H1 (cell line): ENCODE measurements around the gene CRACDL. TPM values are rescaled to one million over a fixed set of nuclear protein-coding genes. Genes with fewer than 3 reads are reported as not detected.

ENCODE experiments used
- CTCF ChIA-PET: fragments of 300-600 bp; sonication (Branson Sonifier 250); formaldehyde crosslinking; loops from one replicate; lab custom pipeline; 2021; ENCODE audit not compliant: partially characterized antibody; lab: Charles Lee
- POLR2A ChIA-PET: fragments of 300-600 bp; sonication (Branson Sonifier 250); formaldehyde crosslinking; loops from one replicate; lab custom pipeline; 2021; ENCODE audit warnings: inconsistent platforms; ENCODE audit not compliant: partially characterized antibody; lab: Charles Lee
- DNase-seq, 2 experiments: peaks; one replicate each; pipeline versions ENCODE4 v3.0.0 to v3.0.0-alpha.2; 2010 to 2022; ENCODE audit warnings: low spot score in 2 of 2, low read depth in 1 of 2, mixed read lengths in 1 of 2
- FAIRE-seq: peaks from 2 replicates; lab custom pipeline; 2011; peaks lifted over from hg19 to GRCh38; lab: Jason Lieb, UNC
- H2AFZ ChIP-seq: 2 replicates; pipeline ENCODE4 v1.8.1; 2012; ENCODE audit warnings: low read length, inconsistent platforms
- H2AK5ac ChIP-seq: 2 replicates; pipeline ENCODE4 v1.6.1; 2013; ENCODE audit warnings: low read depth, low read length
- H2BK120ac ChIP-seq: replicated peaks from 2 replicates; pipeline ENCODE3; 2013; ENCODE audit warnings: low read depth, low read length, inconsistent platforms
- H2BK12ac ChIP-seq: 2 replicates; pipeline ENCODE4 v1.6.1; 2013; ENCODE audit warnings: low read depth, low read length
- H2BK15ac ChIP-seq: 2 replicates; pipeline ENCODE4 v1.6.1; 2013; ENCODE audit warnings: low read length
- H2BK20ac ChIP-seq: 2 replicates; pipeline ENCODE4 v1.6.1; 2013; ENCODE audit warnings: low read length
- H2BK5ac ChIP-seq: 2 replicates; pipeline ENCODE4 v1.6.1; 2013; ENCODE audit warnings: low read depth, low read length
- H3K14ac ChIP-seq: 2 replicates; pipeline ENCODE4 v1.6.1; 2013; ENCODE audit warnings: inconsistent platforms; ENCODE audit not compliant: insufficient read length
- H3K18ac ChIP-seq: 2 replicates; pipeline ENCODE4 v1.6.1; 2013; ENCODE audit warnings: low read length; ENCODE audit errors: extremely low read depth
- H3K23ac ChIP-seq: 2 replicates; pipeline ENCODE4 v1.6.1; 2013; ENCODE audit warnings: inconsistent platforms; ENCODE audit not compliant: insufficient read length
- H3K23me2 ChIP-seq: 2 replicates; pipeline ENCODE4 v1.6.1; 2013; ENCODE audit warnings: low read depth, low read length
- H3K27ac ChIP-seq: 2 replicates; pipeline ENCODE4 v1.6.1; 2011; ENCODE audit warnings: low read depth, low read length, inconsistent platforms
- H3K27me3 ChIP-seq, 4 experiments: replicated peaks in 1 of 4; 1 replicate in 1 of 4; 2 replicates in 3 of 4; pipeline versions ENCODE4 v1.6.1 to v1.8.1; 2011 to 2013; ENCODE audit warnings: low read length in 3 of 4, mild to moderate bottlenecking in 3 of 4, inconsistent platforms in 2 of 4, mixed read lengths in 2 of 4, moderate library complexity in 1 of 4; ENCODE audit not compliant: control insufficient read depth in 3 of 4, insufficient read depth in 3 of 4; ENCODE audit errors: extremely low read depth in 1 of 4
- H3K36me3 ChIP-seq, 4 experiments: 2 replicates each; pipeline versions ENCODE4 v1.6.1 to v1.8.1; 2011 to 2013; ENCODE audit warnings: mild to moderate bottlenecking in 4 of 4, low read length in 3 of 4, moderate library complexity in 2 of 4, control low read depth in 1 of 4, inconsistent platforms in 1 of 4; ENCODE audit not compliant: insufficient read depth in 4 of 4, control insufficient read depth in 2 of 4
- H3K4ac ChIP-seq: replicated peaks from 2 replicates; pipeline ENCODE3; 2013; ENCODE audit warnings: low read length, low read depth, mixed read lengths, inconsistent platforms; ENCODE audit not compliant: insufficient read length
- H3K4me1 ChIP-seq, 4 experiments: replicated peaks in 1 of 4; 1 replicate in 1 of 4; 2 replicates in 3 of 4; pipeline versions ENCODE4 v1.6.1 to v1.8.1; 2011 to 2013; ENCODE audit warnings: low read length in 3 of 4, inconsistent platforms in 2 of 4, mixed read lengths in 1 of 4; ENCODE audit not compliant: insufficient read depth in 4 of 4, control insufficient read depth in 3 of 4
- H3K4me2 ChIP-seq, 2 experiments: 2 replicates each; pipeline versions ENCODE4 v1.6.1 to v1.8.1; 2011 to 2013; ENCODE audit warnings: low read depth in 2 of 2, low read length in 2 of 2, control low read depth in 1 of 2, inconsistent platforms in 1 of 2, mild to moderate bottlenecking in 1 of 2; ENCODE audit not compliant: insufficient read depth in 1 of 2
- H3K4me3 ChIP-seq, 4 experiments: fragments of 200-600, 300-600 bp in 1 of 4; sonication (generic), shearing (Covaris generic), sonication (Bioruptor Twin) in 1 of 4; 2 replicates each; pipeline versions ENCODE4 v1.5.1 to v1.8.1; 2011 to 2016; ENCODE audit warnings: low read length in 4 of 4, low read depth in 3 of 4, control low read depth in 2 of 4, inconsistent platforms in 2 of 4, mild to moderate bottlenecking in 2 of 4, mixed read lengths in 1 of 4, moderate library complexity in 1 of 4; ENCODE audit not compliant: insufficient read depth in 2 of 4; ENCODE audit errors: extremely low read depth in 1 of 4
- H3K56ac ChIP-seq: replicated peaks from 2 replicates; pipeline ENCODE3; 2013; ENCODE audit warnings: low read depth, mild to moderate bottlenecking, mixed read lengths, low read length, inconsistent platforms; ENCODE audit not compliant: insufficient read length
- H3K79me1 ChIP-seq: 2 replicates; pipeline ENCODE4 v1.6.1; 2013; ENCODE audit warnings: low read depth, low read length, control low read depth
- H3K79me2 ChIP-seq, 2 experiments: 2 replicates each; pipeline versions ENCODE4 v1.6.1 to v1.8.1; 2012 to 2013; ENCODE audit warnings: low read length in 2 of 2, mild to moderate bottlenecking in 2 of 2, inconsistent platforms in 1 of 2; ENCODE audit not compliant: insufficient read depth in 2 of 2, control insufficient read depth in 1 of 2
- H3K9ac ChIP-seq, 4 experiments: replicated peaks in 1 of 4; 1 replicate in 1 of 4; 2 replicates in 3 of 4; pipeline versions ENCODE4 v1.6.1 to v1.8.1; 2011 to 2013; ENCODE audit warnings: low read depth in 3 of 4, low read length in 3 of 4, control low read depth in 2 of 4, mild to moderate bottlenecking in 2 of 4, moderate library complexity in 2 of 4, inconsistent platforms in 1 of 4; ENCODE audit errors: extremely low read depth in 1 of 4
- H3K9me3 ChIP-seq, 2 experiments: 2 replicates each; pipeline versions ENCODE4 v1.6.1 to v1.8.1; 2012 to 2013; ENCODE audit warnings: mild to moderate bottlenecking in 2 of 2, moderate library complexity in 2 of 2, control low read depth in 1 of 2, inconsistent platforms in 1 of 2, low read depth in 1 of 2, low read length in 1 of 2, mixed read lengths in 1 of 2; ENCODE audit not compliant: insufficient read depth in 2 of 2
- H4K20me1 ChIP-seq, 2 experiments: replicated peaks in 1 of 2; 2 replicates each; pipeline versions ENCODE3 to v1.8.1; 2011 to 2013; ENCODE audit warnings: inconsistent platforms in 2 of 2, low read length in 2 of 2, mild to moderate bottlenecking in 1 of 2; ENCODE audit not compliant: insufficient read depth in 2 of 2, control insufficient read depth in 1 of 2
- H4K5ac ChIP-seq: 2 replicates; pipeline ENCODE4 v1.6.1; 2013; ENCODE audit warnings: low read length, low read depth, mixed read lengths, inconsistent platforms; ENCODE audit not compliant: insufficient read length
- H4K8ac ChIP-seq: 2 replicates; pipeline ENCODE4 v1.8.0; 2013; ENCODE audit warnings: mild to moderate bottlenecking, moderate library complexity, low read length, inconsistent platforms; ENCODE audit not compliant: insufficient read depth; ENCODE audit errors: extremely low read depth
- H4K91ac ChIP-seq: replicated peaks from 2 replicates; pipeline ENCODE3; 2013; ENCODE audit warnings: low read length, mixed read lengths, inconsistent platforms; ENCODE audit not compliant: insufficient read length
- E2F6 ChIP-seq: IDR thresholded peaks from 2 replicates; pipeline ENCODE4 v1.6.1; 2012; ENCODE audit warnings: inconsistent platforms
- GTF2F1 ChIP-seq: IDR thresholded peaks from 2 replicates; pipeline ENCODE4 v1.6.1; 2012; ENCODE audit warnings: low read depth, low read length, improper control_type of control experiment, borderline replicate concordance
- HDAC2 ChIP-seq, 2 experiments: fragments of 300-600 bp in 1 of 2; sonication (generic) in 1 of 2; IDR thresholded peaks; 2 replicates each; pipeline ENCODE4 v1.6.1; 2011 to 2012; ENCODE audit warnings: low read depth in 2 of 2, low read length in 2 of 2, mild to moderate bottlenecking in 2 of 2, moderate library complexity in 2 of 2, borderline replicate concordance in 1 of 2, inconsistent platforms in 1 of 2
- PHF8 ChIP-seq: fragments of 200-600 bp; sonication (generic); conservative IDR thresholded peaks from 2 replicates; pipeline ENCODE4 v1.7.1; 2012; ENCODE audit warnings: low read depth, mild to moderate bottlenecking, inconsistent platforms, low read length, moderate library complexity
- POLR2A ChIP-seq, 2 experiments: IDR thresholded peaks; 1 replicate in 1 of 2; 2 replicates in 1 of 2; pipeline ENCODE4 v1.6.1; 2011; ENCODE audit warnings: low read depth in 2 of 2, low read length in 2 of 2, mild to moderate bottlenecking in 2 of 2; ENCODE audit errors: control extremely low read depth in 1 of 2
- SAP30 ChIP-seq: fragments of 300-600 bp; sonication (generic); IDR thresholded peaks from 2 replicates; pipeline ENCODE4 v1.7.1; 2012; ENCODE audit warnings: low read length, moderate library complexity, mild to moderate bottlenecking, inconsistent platforms; ENCODE audit not compliant: insufficient read depth, insufficient replicate concordance
- SUZ12 ChIP-seq: fragments of 200-600 bp; sonication (generic); IDR thresholded peaks from 2 replicates; pipeline ENCODE4 v1.6.1; 2012; ENCODE audit warnings: mild to moderate bottlenecking, inconsistent platforms, low read length, moderate library complexity, mixed read lengths
- TAF1 ChIP-seq: IDR thresholded peaks from 2 replicates; pipeline ENCODE4 v1.6.1; 2011; ENCODE audit warnings: mild to moderate bottlenecking, low read depth, low read length
- TAF7 ChIP-seq: optimal IDR thresholded peaks from 2 replicates; pipeline ENCODE3; 2011; ENCODE audit warnings: low read depth, mild to moderate bottlenecking, inconsistent platforms, low read length, moderate library complexity, borderline replicate concordance
- USF2 ChIP-seq: IDR thresholded peaks from 2 replicates; pipeline ENCODE4 v1.6.1; 2011; ENCODE audit warnings: low read length, improper control_type of control experiment
- YY1 ChIP-seq: IDR thresholded peaks from 2 replicates; pipeline ENCODE4 v1.6.1; 2011; ENCODE audit warnings: low read depth, mild to moderate bottlenecking, low read length
- whole genome bisulfite sequencing, 2 experiments: shearing (Covaris generic) in 1 of 2; methylation state at CpG; one replicate each; pipeline versions ENCODE4 v1.1.6 to v1.1.7; 2013 to 2015; ENCODE audit warnings: low lambda C conversion rate in 2 of 2, mixed read lengths in 2 of 2, inconsistent platforms in 1 of 2, low coverage in 1 of 2, missing lambda C conversion rate in 1 of 2; ENCODE audit not compliant: insufficient replicate concordance in 2 of 2, insufficient coverage in 1 of 2, insufficient read length in 1 of 2; ENCODE audit errors: extremely low coverage in 1 of 2, missing lambda C conversion rate in 1 of 2; 5-methylcytosine and 5-hydroxymethylcytosine counted together
- polyA plus RNA-seq, 7 experiments: library from polyadenylated mRNA; depleted of rRNA in 3 of 7; stranded (reverse) in 5 of 7; unstranded in 2 of 7; fragments of >200 nt in 5 of 7; fragments of 200-250 nt in 2 of 7; gene quantifications; 1 replicate in 5 of 7; 2 replicates in 1 of 7; 4 replicates in 1 of 7; pipeline versions ENCODE4 v1.2.1 to v1.2.3, GENCODE V29; 2011 to 2013; ENCODE audit warnings: missing spikeins in 2 of 7, mixed read lengths in 2 of 7
- total RNA-seq: library from RNA; stranded (reverse); fragmentation: NEBNext Ultra II Directional; extraction: Animal tissue kit (Norgen Biotek cat#: 25700); gene quantifications from 2 replicates; pipeline ENCODE4 v1.2.1, GENCODE V29; 2021

The CRACDL gene
- total and polyA plus RNA-seq, 2 of the 8 experiments (the other 6 are each of a cell fraction or from before 2014, with no cell fraction given): 0.07 to 0.38 TPM

GRCh38 chr2:98805412-98806171 lies 130.4 kb downstream of the CRACDL start:
- no peak overlapping the region for H3K4me3 ChIP-seq
- no peaks in the 10 kb centered on the region; a peak in 1 of 7 replicates for H3K4me1 ChIP-seq
- H3K79me1 ChIP-seq: no peaks in the 10 kb centered on the region
- H2BK120ac ChIP-seq: no peak overlapping the region
- 85% methylated on average over 12 of the region's 12 CpGs; no CpG with 5 or more reads in 1 of the 2 experiments for WGBS, 2 experiments
- H3K27ac ChIP-seq: no peak overlapping the region
- no peak overlapping the region for H2AK5ac ChIP-seq
- H3K18ac ChIP-seq: no peak overlapping the region
- no peak overlapping the region for H3K4me2 ChIP-seq
- H3K56ac ChIP-seq: no peak overlapping the region
- ChIA-PET CTCF (interaction anchor here (1.2 kb wide), 1 partner anchor 61 kb away, joined by 4 read pairs; no protein-coding TSS in a partner anchor), POLR2A (no interaction called here)
- no peak overlapping the region for H4K91ac ChIP-seq
- FAIRE-seq (no peak), DNase-seq (no peak)
- H3K23ac ChIP-seq: no peak overlapping the region
- no peaks in the 10 kb centered on the region for H3K36me3 ChIP-seq
- no peaks in the 10 kb centered on the region for H4K20me1 ChIP-seq
- no peak overlapping the region for H3K4ac ChIP-seq
- H3K79me2 ChIP-seq: no peaks in the 10 kb centered on the region
- H2BK5ac ChIP-seq: no peak overlapping the region
- H2BK15ac ChIP-seq: no peak overlapping the region
- H4K8ac ChIP-seq: no peak overlapping the region
- H3K14ac ChIP-seq: no peak overlapping the region
- H3K27me3 ChIP-seq: no peaks in the 10 kb centered on the region; a peak in 1 of 7 replicates
- no peaks in the 10 kb centered on the region for H3K9me3 ChIP-seq
- H3K23me2 ChIP-seq: no peaks in the 10 kb centered on the region
- H4K5ac ChIP-seq: no peak overlapping the region
- H2BK20ac ChIP-seq: no peak overlapping the region
- no peak overlapping the region for H2AFZ ChIP-seq
- no peak overlapping the region for H3K9ac ChIP-seq
- no peak overlapping the region for H2BK12ac ChIP-seq
- TF ChIP-seq TAF1: no peak
- no peak for TF ChIP-seq SUZ12
- TF ChIP-seq USF2: no peak
- no peak for TF ChIP-seq TAF7
- TF ChIP-seq SAP30: no peak
- no peak for TF ChIP-seq GTF2F1
- no peak for TF ChIP-seq POLR2A (IDR thresholded peaks at IDR 0.05; ENCODE audit: control extremely low read depth in 1 of 2, low read depth in 2 of 2, low read length in 2 of 2)
- TF ChIP-seq HDAC2 (IDR thresholded peaks at IDR 0.05; ENCODE audit: borderline replicate concordance in 1 of 2, low read depth in 2 of 2, low read length in 2 of 2): no peak
- TF ChIP-seq PHF8: no peak
- TF ChIP-seq YY1: no peak
- no peak for TF ChIP-seq E2F6
